ENCODE data around the gene MYO15B. TPM values are rescaled to one million over a fixed set of nuclear protein-coding genes. Genes with fewer than 3 reads are reported as not detected.

MYO15B gene
- total and polyA plus RNA-seq, 2 experiments from 2014 or later: 124 to 153 TPM

DNA sequence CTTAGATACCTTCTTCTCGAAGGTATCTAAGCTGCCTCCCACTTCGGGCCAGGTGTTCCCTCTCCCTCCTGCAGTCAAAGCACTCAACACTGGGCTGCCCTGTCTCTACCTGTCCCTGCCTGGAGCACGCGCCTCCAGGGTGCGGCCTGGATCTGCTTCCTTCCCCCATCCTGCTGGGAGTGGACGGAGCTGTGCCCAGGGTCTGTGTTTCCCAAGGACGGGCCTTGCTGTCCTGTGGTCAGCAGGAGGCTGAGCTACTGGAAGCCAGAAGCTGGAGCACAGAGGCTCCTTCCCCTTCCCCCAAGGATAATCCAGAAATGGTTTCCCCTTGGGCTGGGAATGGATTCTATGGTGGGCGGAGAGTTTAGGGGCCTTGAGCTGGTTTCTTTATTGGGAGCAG is 45.4 kb upstream of the MYO15B start:
- Histone ChIP-seq H3K36me3 (replicated peaks; ENCODE audit: insufficient read depth, low read depth) (no peaks in the 10 kb centered on the region), H3K4me2 (peak overlapping the region; percentile 49), H3K4me3 (no peak overlapping the region), H2AFZ (no peak overlapping the region), H3K9me3 (ENCODE audit: low read depth) (no peaks in the 10 kb centered on the region), H3K4me1 (ENCODE audit: insufficient read depth) (peaks cover 49% of the 10 kb centered on the region), H3K27ac (peak overlapping the region; percentile 92), H3K27me3 (no peaks in the 10 kb centered on the region), H3K79me2 (peaks cover 71% of the 10 kb centered on the region), H4K20me1 (ENCODE audit: insufficient read depth, poor library complexity, severe bottlenecking) (no peaks in the 10 kb centered on the region), H3K9me2 (replicated peaks; ENCODE audit: insufficient read depth) (no peaks in the 10 kb centered on the region)
- TF ChIP-seq, protein P1, sequence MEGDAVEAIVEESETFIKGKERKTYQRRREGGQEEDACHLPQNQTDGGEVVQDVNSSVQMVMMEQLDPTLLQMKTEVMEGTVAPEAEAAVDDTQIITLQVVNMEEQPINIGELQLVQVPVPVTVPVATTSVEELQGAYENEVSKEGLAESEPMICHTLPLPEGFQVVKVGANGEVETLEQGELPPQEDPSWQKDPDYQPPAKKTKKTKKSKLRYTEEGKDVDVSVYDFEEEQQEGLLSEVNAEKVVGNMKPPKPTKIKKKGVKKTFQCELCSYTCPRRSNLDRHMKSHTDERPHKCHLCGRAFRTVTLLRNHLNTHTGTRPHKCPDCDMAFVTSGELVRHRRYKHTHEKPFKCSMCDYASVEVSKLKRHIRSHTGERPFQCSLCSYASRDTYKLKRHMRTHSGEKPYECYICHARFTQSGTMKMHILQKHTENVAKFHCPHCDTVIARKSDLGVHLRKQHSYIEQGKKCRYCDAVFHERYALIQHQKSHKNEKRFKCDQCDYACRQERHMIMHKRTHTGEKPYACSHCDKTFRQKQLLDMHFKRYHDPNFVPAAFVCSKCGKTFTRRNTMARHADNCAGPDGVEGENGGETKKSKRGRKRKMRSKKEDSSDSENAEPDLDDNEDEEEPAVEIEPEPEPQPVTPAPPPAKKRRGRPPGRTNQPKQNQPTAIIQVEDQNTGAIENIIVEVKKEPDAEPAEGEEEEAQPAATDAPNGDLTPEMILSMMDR (IDR thresholded peaks at IDR 0.05; ENCODE audit: poor library complexity): no peak
- TF ChIP-seq EZH2 (IDR thresholded peaks at IDR 0.05; ENCODE audit: borderline replicate concordance) (no peak), EZH2phosphoT487 (IDR thresholded peaks at IDR 0.05; ENCODE audit: low read depth, severe bottlenecking, unreplicated experiment) (no peak)
- 86% methylated on average over 8 of the region's 8 CpGs for WGBS (ENCODE audit: low lambda C conversion rate, missing lambda C conversion rate)
- no peak for DNase-seq (ENCODE audit: low spot score)

DNA sequence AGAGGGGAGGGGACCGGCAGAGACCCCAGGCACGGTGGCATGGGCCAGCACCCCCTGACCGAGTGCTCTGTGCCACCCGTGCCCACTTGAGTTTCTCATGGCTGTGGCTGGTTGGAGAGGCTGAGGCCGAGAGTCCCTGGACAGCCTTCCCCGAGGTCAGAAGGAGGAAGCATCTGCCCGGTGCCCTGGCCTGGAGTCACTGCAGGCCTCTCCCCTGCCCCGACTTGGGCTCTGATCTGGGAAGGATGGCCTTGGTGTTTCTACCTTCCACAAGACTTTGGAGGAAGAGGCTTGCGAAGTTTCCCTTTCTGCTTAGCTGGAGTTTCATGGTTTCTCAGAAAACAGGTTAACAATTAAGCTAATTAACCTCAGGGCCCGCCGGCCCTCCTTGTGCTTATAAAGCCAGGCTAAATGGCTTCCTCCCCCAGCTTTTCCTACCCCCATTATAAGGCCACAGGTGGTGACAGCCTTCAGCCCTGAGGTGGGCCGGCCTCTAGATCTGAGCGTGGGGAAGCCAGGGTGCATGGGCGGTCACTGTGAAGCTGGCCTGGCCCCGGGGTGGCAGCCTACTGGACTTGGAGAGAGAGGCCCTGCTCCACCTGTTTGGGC is 44.8 kb upstream of the MYO15B start:
- Histone ChIP-seq H3K27me3 (no peaks in the 10 kb centered on the region), H3K79me2 (peaks cover 65% of the 10 kb centered on the region), H4K20me1 (ENCODE audit: insufficient read depth, poor library complexity, severe bottlenecking) (no peaks in the 10 kb centered on the region), H3K36me3 (replicated peaks; ENCODE audit: insufficient read depth, low read depth) (no peaks in the 10 kb centered on the region), H3K27ac (peak overlapping the region; percentile 92), H3K4me1 (ENCODE audit: insufficient read depth) (peaks cover 45% of the 10 kb centered on the region), H3K9me3 (ENCODE audit: low read depth) (no peaks in the 10 kb centered on the region), H3K9me2 (replicated peaks; ENCODE audit: insufficient read depth) (no peaks in the 10 kb centered on the region), H3K4me3 (no peak overlapping the region), H3K4me2 (peak overlapping the region; percentile 49), H2AFZ (no peak overlapping the region)
- no peak for DNase-seq (ENCODE audit: low spot score)
- WGBS (ENCODE audit: low lambda C conversion rate, missing lambda C conversion rate): 59% methylated on average over 13 of the region's 15 CpGs
- TF ChIP-seq, protein P1 (IDR thresholded peaks at IDR 0.05; ENCODE audit: poor library complexity): no peak
- TF ChIP-seq EZH2phosphoT487 (IDR thresholded peaks at IDR 0.05; ENCODE audit: low read depth, severe bottlenecking, unreplicated experiment) (no peak), EZH2 (IDR thresholded peaks at IDR 0.05; ENCODE audit: borderline replicate concordance) (no peak)

DNA sequence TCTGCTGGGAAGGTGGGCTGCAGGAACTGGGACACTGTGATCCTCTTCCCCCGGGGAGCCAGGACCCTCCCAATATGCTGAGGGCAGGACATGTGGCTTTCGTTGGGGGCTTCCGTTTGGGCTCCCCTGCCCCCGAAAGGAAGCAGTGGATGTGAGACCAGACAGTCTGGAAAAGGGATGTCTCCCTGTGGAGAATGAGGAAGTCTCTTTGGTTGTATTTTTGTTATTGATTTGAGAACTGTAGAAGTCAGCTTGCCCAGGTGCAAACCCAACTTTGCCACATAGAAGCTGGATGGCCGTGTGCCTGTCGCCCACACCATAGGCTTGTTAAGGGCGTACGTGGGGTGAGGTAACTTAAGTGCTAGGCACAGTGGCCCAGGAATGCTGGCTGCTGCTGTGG is 43.4 kb upstream of the MYO15B start:
- no peaks in the 10 kb centered on the region for H3K9me2 ChIP-seq (replicated peaks; ENCODE audit: insufficient read depth)
- 84% methylated on average over 8 of the region's 8 CpGs for WGBS (ENCODE audit: low lambda C conversion rate, missing lambda C conversion rate)
- no peak for DNase-seq (ENCODE audit: low spot score)
- H3K36me3 ChIP-seq (replicated peaks; ENCODE audit: insufficient read depth, low read depth): no peaks in the 10 kb centered on the region
- no peaks in the 10 kb centered on the region for H4K20me1 ChIP-seq (ENCODE audit: insufficient read depth, poor library complexity, severe bottlenecking)
- no peak overlapping the region for H3K27ac ChIP-seq
- H3K79me2 ChIP-seq: peaks cover 58% of the 10 kb centered on the region
- H3K27me3 ChIP-seq: no peaks in the 10 kb centered on the region
- no peaks in the 10 kb centered on the region for H3K9me3 ChIP-seq (ENCODE audit: low read depth)
- no peak overlapping the region for H3K4me3 ChIP-seq
- no peak overlapping the region for H2AFZ ChIP-seq
- peaks cover 40% of the 10 kb centered on the region for H3K4me1 ChIP-seq (ENCODE audit: insufficient read depth)
- H3K4me2 ChIP-seq: no peak overlapping the region
- TF ChIP-seq EZH2phosphoT487 (IDR thresholded peaks at IDR 0.05; ENCODE audit: low read depth, severe bottlenecking, unreplicated experiment): no peak
- TF ChIP-seq EZH2 (IDR thresholded peaks at IDR 0.05; ENCODE audit: borderline replicate concordance): no peak
- TF ChIP-seq, protein P1 (IDR thresholded peaks at IDR 0.05; ENCODE audit: poor library complexity): no peak
